ENCODE measurements around the gene IGLL5.

- no peak for TF ChIP-seq CTCF (IDR thresholded peaks at IDR 0.05; ENCODE audit: low read depth, low read length)
- no peak for TF ChIP-seq EZH2phosphoT487 (IDR thresholded peaks at IDR 0.05; ENCODE audit: low read depth)
These were observed 45.5 kb upstream of the IGLL5 start for GRCh38 chr22:22842085-22842484.
